Panc1 (cell line): ENCODE data around the gene FIBCD1. TPM values are rescaled to one million over a fixed set of nuclear protein-coding genes. Genes with fewer than 3 reads are reported as not detected.

Source experiments
- ATAC-seq: fragments of 200-7000 bp; cut with Tn5 transposase; 2 replicates; pipeline ENCODE4 v1.9.1; 2020; ENCODE audit warnings: mild to moderate bottlenecking, moderate library complexity
- BruUV-seq: library from RNA; stranded (reverse); fragments of 400-500 nt; replicated peaks from 2 replicates; lab custom pipeline; 2021; lab: Mats Ljungman, UMichigan
- CTCF ChIA-PET: fragments of 300-600 bp; sonication (Branson Sonifier 250); formaldehyde crosslinking; loops from one replicate; lab custom pipeline; 2022; ENCODE audit warnings: antibody characterized with exemption; lab: Charles Lee
- POLR2A ChIA-PET: fragments of 300-600 bp; sonication (Branson Sonifier 250); formaldehyde crosslinking; loops from one replicate; lab custom pipeline; 2022; ENCODE audit warnings: antibody characterized with exemption; lab: Charles Lee
- DNase-seq: peaks from one replicate; pipeline ENCODE4 v3.0.0-alpha.2; 2010; ENCODE audit warnings: low read depth, low spot score
- H3K27ac ChIP-seq: 2 replicates; pipeline ENCODE4 v1.5.1; 2011; ENCODE audit warnings: mild to moderate bottlenecking, low read length, inconsistent platforms
- H3K27me3 ChIP-seq: fragments of 200-500 bp; sonication (Bioruptor generic); 2 replicates; pipeline ENCODE4 v1.6.0; 2014; ENCODE audit warnings: low read length, inconsistent platforms; ENCODE audit not compliant: control insufficient read depth, insufficient read depth
- H3K36me3 ChIP-seq: fragments of 200-500 bp; sonication (Bioruptor generic); 2 replicates; pipeline ENCODE4 v1.5.1; 2014; ENCODE audit warnings: inconsistent platforms, mild to moderate bottlenecking, low read length, moderate library complexity; ENCODE audit not compliant: control insufficient read depth, insufficient read depth
- H3K4me1 ChIP-seq: 2 replicates; pipeline ENCODE4 v1.5.1; 2011; ENCODE audit warnings: inconsistent platforms, mild to moderate bottlenecking, low read length, moderate library complexity; ENCODE audit not compliant: control insufficient read depth, insufficient read depth
- H3K4me3 ChIP-seq, 2 experiments: 2 replicates each; pipeline ENCODE4 v1.5.1; 2011 to 2012; ENCODE audit warnings: low read depth in 2 of 2, low read length in 2 of 2, mild to moderate bottlenecking in 2 of 2, inconsistent platforms in 1 of 2, moderate library complexity in 1 of 2
- H3K9me3 ChIP-seq: fragments of 200-500 bp; sonication (Bioruptor generic); 2 replicates; pipeline ENCODE4 v1.5.1; 2014; ENCODE audit warnings: low read depth, mild to moderate bottlenecking, inconsistent platforms, low read length, moderate library complexity; ENCODE audit not compliant: control insufficient read depth, insufficient read depth
- POLR2AphosphoS5 ChIP-seq: IDR thresholded peaks from 2 replicates; pipeline ENCODE4 v1.6.1; 2012; ENCODE audit warnings: mild to moderate bottlenecking, low read depth, low read length, moderate library complexity
- SIN3A ChIP-seq: IDR thresholded peaks from 2 replicates; pipeline ENCODE4 v1.6.1; 2012; ENCODE audit warnings: low read depth, mild to moderate bottlenecking, low read length, moderate library complexity, borderline replicate concordance; ENCODE audit not compliant: insufficient read depth
- TCF7L2 ChIP-seq: IDR thresholded peaks from 2 replicates; pipeline ENCODE4 v1.6.1; 2011; ENCODE audit warnings: mild to moderate bottlenecking, low read depth, low read length, inconsistent platforms
- in situ Hi-C: cut with HindIII; loops from 2 replicates; pipeline ENCODE4 v1.10.0; 2016; ENCODE audit warnings: low sequenced_read_pairs, low pct_unique_long_range_greater_than_20kb
- intact Hi-C: fragments of 100-400 bp; cut with micrococcal nuclease; formaldehyde crosslinking; loops from one replicate; pipeline ENCODE4 v1.10.0; 2022; ENCODE audit not compliant: unreplicated experiment
- total RNA-seq: library from RNA; stranded (reverse); gene quantifications from one replicate; pipeline ENCODE4 v1.2.1, GENCODE V29; 2021; ENCODE audit not compliant: unreplicated experiment
- TF ChIP-seq, protein P1 (sequence below): fragments of 450-650 bp; IDR thresholded peaks from 2 replicates; pipeline ENCODE4 v1.5.1; 2017; ENCODE audit warnings: mild to moderate bottlenecking
- TF ChIP-seq, protein P2 (sequence below), 2 experiments: IDR thresholded peaks; 2 replicates each; pipeline ENCODE4 v1.6.1; 2011 to 2012; ENCODE audit warnings: low read depth in 2 of 2, control low read depth in 1 of 2, low read length in 1 of 2, mild to moderate bottlenecking in 1 of 2, moderate library complexity in 1 of 2; ENCODE audit not compliant: insufficient read depth in 1 of 2

Gene FIBCD1
- total RNA-seq, 1 experiment from 2014 or later = 16.3 TPM

DNA sequence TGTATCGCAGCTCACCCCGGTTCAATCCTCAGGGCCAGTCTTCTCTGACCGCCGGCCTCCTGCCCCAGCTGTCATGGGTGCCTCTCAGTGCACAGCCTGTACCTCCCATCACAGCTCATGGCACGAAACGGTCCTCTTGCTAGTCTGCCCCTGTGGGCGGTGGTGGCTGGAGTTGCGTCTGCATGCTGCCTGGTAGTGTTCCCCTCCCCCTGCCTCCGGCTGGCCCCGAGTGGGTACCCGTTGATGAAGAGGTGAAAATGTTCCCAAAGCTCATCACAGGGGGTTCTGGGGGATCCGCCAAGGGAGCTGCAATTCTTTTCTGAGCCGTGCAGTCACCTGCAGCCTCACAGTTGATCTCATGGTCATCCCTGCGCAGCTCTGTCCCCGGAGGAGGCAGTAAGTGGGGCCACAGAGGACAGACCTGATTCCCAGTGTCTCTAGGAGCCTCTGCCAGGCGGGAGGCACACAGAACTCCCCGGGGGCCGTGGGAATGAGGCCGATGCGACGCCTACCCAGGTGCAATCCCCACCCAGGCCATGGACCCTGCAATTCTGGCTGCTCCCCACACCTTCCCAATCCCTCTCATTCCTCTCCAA, 34.7 kb upstream of the FIBCD1 start:
- H3K27ac ChIP-seq = no peak overlapping the region

DNA sequence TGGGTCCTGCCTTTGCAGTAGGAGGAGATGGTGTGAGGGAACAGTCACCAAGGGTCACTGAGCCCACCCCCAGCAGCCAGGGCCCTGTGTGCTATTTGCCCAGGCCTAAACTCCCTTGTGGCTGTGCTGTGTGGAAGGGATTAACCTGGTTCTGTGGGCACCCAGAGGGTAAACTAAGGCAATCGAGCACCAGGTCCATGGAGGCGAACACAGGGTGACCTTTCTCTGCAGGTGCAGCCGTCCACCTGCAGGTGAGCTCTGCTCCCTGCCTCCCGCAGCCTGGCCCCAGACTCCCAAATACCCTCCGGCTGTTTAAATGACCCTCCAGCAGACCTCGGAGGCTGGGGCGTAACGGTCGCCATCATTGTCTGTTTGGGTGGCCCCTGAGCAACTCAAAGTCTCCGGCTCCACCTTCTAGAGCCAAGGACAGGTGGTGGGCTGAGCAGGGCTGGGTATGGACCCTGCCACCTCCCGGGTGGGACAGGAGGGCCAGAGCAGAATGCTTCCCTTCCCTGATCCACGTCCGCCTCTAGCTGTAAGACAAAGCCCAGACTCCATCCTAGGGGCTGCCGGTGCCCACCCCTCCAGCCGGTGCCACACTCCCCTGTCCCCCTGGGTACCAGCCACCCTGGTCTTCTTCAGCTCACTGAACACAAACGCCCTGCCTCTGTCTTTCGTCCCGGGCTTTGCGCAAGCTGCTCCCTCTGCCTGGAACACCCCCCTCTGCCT, 34.1 kb upstream of the FIBCD1 start:
- ChIA-PET CTCF (interaction anchor here (0.7 to 1.2 kb wide), 2 partner anchors 16 to 73 kb away, joined by 3 to 22 read pairs; no protein-coding TSS in a partner anchor), POLR2A (no interaction called here)
- Histone ChIP-seq H3K4me1 (no peaks in the 10 kb centered on the region), H3K9me3 (no peaks in the 10 kb centered on the region), H3K36me3 (no peaks in the 10 kb centered on the region), H3K4me3 (no peak overlapping the region), H3K27ac (no peak overlapping the region), H3K27me3 (no peaks in the 10 kb centered on the region)
- DNase-seq = no peak
- in situ Hi-C loops (no loop called here), intact Hi-C loops (no loop called here)
- BruUV-seq = no TSS peak
- no peak for ATAC-seq
- TF ChIP-seq POLR2AphosphoS5 (no peak), TCF7L2 (no peak), SIN3A (no peak)
- TF ChIP-seq, protein P1, sequence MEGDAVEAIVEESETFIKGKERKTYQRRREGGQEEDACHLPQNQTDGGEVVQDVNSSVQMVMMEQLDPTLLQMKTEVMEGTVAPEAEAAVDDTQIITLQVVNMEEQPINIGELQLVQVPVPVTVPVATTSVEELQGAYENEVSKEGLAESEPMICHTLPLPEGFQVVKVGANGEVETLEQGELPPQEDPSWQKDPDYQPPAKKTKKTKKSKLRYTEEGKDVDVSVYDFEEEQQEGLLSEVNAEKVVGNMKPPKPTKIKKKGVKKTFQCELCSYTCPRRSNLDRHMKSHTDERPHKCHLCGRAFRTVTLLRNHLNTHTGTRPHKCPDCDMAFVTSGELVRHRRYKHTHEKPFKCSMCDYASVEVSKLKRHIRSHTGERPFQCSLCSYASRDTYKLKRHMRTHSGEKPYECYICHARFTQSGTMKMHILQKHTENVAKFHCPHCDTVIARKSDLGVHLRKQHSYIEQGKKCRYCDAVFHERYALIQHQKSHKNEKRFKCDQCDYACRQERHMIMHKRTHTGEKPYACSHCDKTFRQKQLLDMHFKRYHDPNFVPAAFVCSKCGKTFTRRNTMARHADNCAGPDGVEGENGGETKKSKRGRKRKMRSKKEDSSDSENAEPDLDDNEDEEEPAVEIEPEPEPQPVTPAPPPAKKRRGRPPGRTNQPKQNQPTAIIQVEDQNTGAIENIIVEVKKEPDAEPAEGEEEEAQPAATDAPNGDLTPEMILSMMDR = no peak
- TF ChIP-seq, protein P2, sequence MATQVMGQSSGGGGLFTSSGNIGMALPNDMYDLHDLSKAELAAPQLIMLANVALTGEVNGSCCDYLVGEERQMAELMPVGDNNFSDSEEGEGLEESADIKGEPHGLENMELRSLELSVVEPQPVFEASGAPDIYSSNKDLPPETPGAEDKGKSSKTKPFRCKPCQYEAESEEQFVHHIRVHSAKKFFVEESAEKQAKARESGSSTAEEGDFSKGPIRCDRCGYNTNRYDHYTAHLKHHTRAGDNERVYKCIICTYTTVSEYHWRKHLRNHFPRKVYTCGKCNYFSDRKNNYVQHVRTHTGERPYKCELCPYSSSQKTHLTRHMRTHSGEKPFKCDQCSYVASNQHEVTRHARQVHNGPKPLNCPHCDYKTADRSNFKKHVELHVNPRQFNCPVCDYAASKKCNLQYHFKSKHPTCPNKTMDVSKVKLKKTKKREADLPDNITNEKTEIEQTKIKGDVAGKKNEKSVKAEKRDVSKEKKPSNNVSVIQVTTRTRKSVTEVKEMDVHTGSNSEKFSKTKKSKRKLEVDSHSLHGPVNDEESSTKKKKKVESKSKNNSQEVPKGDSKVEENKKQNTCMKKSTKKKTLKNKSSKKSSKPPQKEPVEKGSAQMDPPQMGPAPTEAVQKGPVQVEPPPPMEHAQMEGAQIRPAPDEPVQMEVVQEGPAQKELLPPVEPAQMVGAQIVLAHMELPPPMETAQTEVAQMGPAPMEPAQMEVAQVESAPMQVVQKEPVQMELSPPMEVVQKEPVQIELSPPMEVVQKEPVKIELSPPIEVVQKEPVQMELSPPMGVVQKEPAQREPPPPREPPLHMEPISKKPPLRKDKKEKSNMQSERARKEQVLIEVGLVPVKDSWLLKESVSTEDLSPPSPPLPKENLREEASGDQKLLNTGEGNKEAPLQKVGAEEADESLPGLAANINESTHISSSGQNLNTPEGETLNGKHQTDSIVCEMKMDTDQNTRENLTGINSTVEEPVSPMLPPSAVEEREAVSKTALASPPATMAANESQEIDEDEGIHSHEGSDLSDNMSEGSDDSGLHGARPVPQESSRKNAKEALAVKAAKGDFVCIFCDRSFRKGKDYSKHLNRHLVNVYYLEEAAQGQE (IDR thresholded peaks at IDR 0.05; ENCODE audit: insufficient read depth in 1 of 2, low read depth in 2 of 2, low read length in 1 of 2) = no peak

More for the DNA sequence above, 34.7 kb upstream of the FIBCD1 start:
- TF ChIP-seq, protein P2 (IDR thresholded peaks at IDR 0.05; ENCODE audit: insufficient read depth in 1 of 2, low read depth in 2 of 2, low read length in 1 of 2) = no peak
- TF ChIP-seq TCF7L2 (no peak), SIN3A (no peak), POLR2AphosphoS5 (no peak)
- TF ChIP-seq, protein P1 = no peak
- DNase-seq (no peak), ATAC-seq (peak; percentile 50)
- H3K4me3 ChIP-seq = no peak overlapping the region
- intact Hi-C loops = no loop called here
- H3K27me3 ChIP-seq = no peaks in the 10 kb centered on the region
- H3K4me1 ChIP-seq = no peaks in the 10 kb centered on the region
- ChIA-PET CTCF (interaction anchor here (0.6 to 1.2 kb wide), 3 partner anchors 17 to 73 kb away, joined by 3 to 22 read pairs (median 8); no protein-coding TSS in a partner anchor), POLR2A (no interaction called here)
- BruUV-seq = no TSS peak
- H3K36me3 ChIP-seq = no peaks in the 10 kb centered on the region
- no peaks in the 10 kb centered on the region for H3K9me3 ChIP-seq
- in situ Hi-C loops = no loop called here
